ENCODE measurements around the gene KYNU.
"Not testable (repeated sequence)": the region's sequence is repeated elsewhere in the genome, so short reads cannot be mapped to it uniquely, and the experiment has no call there.

The KYNU gene

GRCh38 chr2:143084462-143084861, 207.0 kb downstream of the KYNU start:
- no peak for DNase-seq (ENCODE audit: low read depth in 2 of 3, low spot score in 1 of 3)

DNA sequence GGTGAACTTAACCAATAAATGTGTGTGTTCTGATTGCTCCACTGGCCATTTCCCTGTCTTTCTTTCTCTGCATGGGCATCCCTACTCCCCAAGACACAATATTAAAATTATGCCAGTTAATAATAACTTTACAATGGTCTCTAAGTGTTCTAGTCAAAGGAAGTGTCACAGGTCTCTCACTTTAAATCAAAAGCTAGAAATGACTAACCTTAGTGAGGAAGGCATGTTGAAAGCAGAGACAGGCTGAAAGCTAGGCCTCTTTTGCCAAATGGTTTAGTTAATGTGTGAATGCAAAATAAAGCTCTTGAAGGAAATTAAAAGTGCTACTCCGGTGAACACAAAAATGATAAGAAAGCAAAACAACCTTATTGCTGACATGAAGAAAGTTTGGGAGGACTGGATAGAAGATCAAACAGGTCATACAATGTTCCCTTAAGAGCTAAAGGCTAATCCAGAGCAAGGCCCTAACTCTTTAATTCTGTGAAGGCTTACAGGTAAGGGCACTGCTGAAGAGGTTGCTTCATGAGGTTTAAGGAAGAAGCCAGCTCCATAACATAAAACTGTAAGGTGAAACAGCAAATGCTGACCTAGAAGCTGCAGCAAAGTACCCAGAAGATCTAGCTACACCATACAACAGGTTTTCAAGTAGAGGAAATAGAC, 207.8 kb downstream of the KYNU start:
- DNase-seq (ENCODE audit: low read depth in 2 of 3, low spot score in 1 of 3) = no peak

- DNase-seq (ENCODE audit: low read depth in 2 of 3, low spot score in 1 of 3) = no peak
These were observed 209.6 kb downstream of the KYNU start for GRCh38 chr2:143087033-143087432.

DNA sequence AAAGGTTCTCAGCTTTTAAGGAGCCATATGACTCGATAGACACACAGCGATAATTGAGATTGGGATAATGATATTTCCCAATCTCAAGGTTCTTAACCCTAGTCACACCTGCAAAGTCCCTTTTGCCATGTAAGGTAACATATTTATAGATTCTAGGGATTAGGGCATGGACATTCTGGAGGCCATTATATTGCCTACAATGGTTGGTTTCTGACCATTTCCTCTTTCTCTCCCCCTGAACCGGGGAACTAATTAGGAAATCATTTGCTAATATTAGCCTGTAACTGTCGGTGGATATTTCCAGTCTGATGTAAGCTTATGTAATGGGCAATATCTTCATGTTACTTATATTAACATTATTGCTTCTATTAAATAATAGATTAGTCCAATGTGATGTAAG, 210.9 kb downstream of the KYNU start:
- DNase-seq (ENCODE audit: low read depth in 2 of 3, low spot score in 1 of 3) = no peak

- DNase-seq (ENCODE audit: low read depth in 2 of 3, low spot score in 1 of 3) = not testable (repeated sequence)
These were observed 212.1 kb downstream of the KYNU start for GRCh38 chr2:143089520-143089919.
